Fibroblast of lung (primary cell): ENCODE results near the gene CASTOR2.

Experiments used
- EZH2 ChIP-seq: IDR thresholded peaks from 2 replicates; pipeline ENCODE4 v1.5.1; 2012; ENCODE audit warnings: low read length, control low read depth, mild to moderate bottlenecking; ENCODE audit errors: missing control alignments
- TF ChIP-seq, protein P1 (sequence below), 2 donors: IDR thresholded peaks in 1 of 2; conservative IDR thresholded peaks in 1 of 2; 1 replicate in 1 of 2; 2 replicates in 1 of 2; pipeline ENCODE4 v1.5.1; 2011 to 2012; ENCODE audit warnings: low read length in 2 of 2, control low read depth in 1 of 2, inconsistent platforms in 1 of 2, low read depth in 1 of 2, mild to moderate bottlenecking in 1 of 2

DNA sequence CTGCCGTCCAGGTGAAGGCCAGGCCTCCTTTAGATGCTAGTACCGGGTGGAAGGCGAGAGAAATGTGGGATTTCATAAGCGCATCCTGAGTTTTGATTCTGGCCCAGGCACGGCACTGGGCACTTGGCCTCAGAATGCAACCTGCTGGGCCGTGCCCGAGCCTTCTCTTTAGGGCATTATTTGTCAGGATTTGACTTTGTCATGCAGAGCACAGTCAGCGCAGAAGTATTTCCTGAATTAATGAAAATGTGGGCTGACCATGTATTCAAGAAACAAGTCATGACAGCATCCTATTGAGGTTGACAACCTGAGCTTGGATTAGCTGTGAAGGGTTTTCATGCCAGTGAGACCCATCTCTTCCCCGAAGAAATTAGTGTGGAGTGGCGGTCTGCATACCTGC, 74.7 kb downstream of the CASTOR2 start:
- TF ChIP-seq, protein P1, sequence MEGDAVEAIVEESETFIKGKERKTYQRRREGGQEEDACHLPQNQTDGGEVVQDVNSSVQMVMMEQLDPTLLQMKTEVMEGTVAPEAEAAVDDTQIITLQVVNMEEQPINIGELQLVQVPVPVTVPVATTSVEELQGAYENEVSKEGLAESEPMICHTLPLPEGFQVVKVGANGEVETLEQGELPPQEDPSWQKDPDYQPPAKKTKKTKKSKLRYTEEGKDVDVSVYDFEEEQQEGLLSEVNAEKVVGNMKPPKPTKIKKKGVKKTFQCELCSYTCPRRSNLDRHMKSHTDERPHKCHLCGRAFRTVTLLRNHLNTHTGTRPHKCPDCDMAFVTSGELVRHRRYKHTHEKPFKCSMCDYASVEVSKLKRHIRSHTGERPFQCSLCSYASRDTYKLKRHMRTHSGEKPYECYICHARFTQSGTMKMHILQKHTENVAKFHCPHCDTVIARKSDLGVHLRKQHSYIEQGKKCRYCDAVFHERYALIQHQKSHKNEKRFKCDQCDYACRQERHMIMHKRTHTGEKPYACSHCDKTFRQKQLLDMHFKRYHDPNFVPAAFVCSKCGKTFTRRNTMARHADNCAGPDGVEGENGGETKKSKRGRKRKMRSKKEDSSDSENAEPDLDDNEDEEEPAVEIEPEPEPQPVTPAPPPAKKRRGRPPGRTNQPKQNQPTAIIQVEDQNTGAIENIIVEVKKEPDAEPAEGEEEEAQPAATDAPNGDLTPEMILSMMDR (conservative IDR thresholded peaks at IDR 0.05 in 1 of 2, IDR thresholded peaks at IDR 0.05 in 1 of 2; ENCODE audit: low read depth in 1 of 2, low read length in 2 of 2), result no peak
- no peak for TF ChIP-seq EZH2
